Loucy (cell line): ENCODE data around the gene CELF4.
A peak's percentile ranks its signal among the peaks of the same experiment; 100 is the strongest.

ENCODE experiments used
- H2AFZ ChIP-seq: fragments of 200-600 bp; sonication (generic); 2 replicates; pipeline ENCODE4 v1.6.0; 2016; ENCODE audit warnings: antibody characterized with exemption, mild to moderate bottlenecking, low read length, moderate library complexity
- H3F3A ChIP-seq: fragments of 200-600 bp; 2 replicates; pipeline ENCODE4 v1.6.0; 2016; ENCODE audit warnings: antibody characterized with exemption, low read depth, mild to moderate bottlenecking
- H3K27me3 ChIP-seq: fragments of 200-600 bp; sonication (generic); 2 replicates; pipeline ENCODE4 v1.6.1; 2014; ENCODE audit warnings: low read length, mild to moderate bottlenecking; ENCODE audit not compliant: insufficient read depth, poor library complexity, severe bottlenecking
- H3K36me3 ChIP-seq: fragments of 200-600 bp; sonication (generic); 2 replicates; pipeline ENCODE4 v1.6.1; 2016; ENCODE audit warnings: low read length; ENCODE audit not compliant: insufficient read depth
- H3K4me1 ChIP-seq: fragments of 200-600 bp; sonication (generic); 2 replicates; pipeline ENCODE4 v1.5.1; 2014; ENCODE audit warnings: low read length, mild to moderate bottlenecking; ENCODE audit not compliant: insufficient read depth, poor library complexity, severe bottlenecking
- H3K4me2 ChIP-seq: fragments of 200-600 bp; sonication (generic); 2 replicates; pipeline ENCODE4 v1.6.0; 2014; ENCODE audit warnings: antibody characterized with exemption, low read length, low read depth, mild to moderate bottlenecking; ENCODE audit not compliant: poor library complexity, severe bottlenecking
- H3K4me3 ChIP-seq: fragments of 200-600 bp; sonication (generic); 2 replicates; pipeline ENCODE4 v1.5.1; 2014; ENCODE audit warnings: low read length, mild to moderate bottlenecking, mixed read lengths; ENCODE audit not compliant: poor library complexity, severe bottlenecking
- H3K79me2 ChIP-seq: fragments of 200-600 bp; sonication (generic); 2 replicates; pipeline ENCODE4 v1.6.1; 2014; ENCODE audit warnings: low read length; ENCODE audit not compliant: insufficient read depth
- H3K9ac ChIP-seq: fragments of 200-600 bp; sonication (generic); 2 replicates; pipeline ENCODE4 v1.6.0; 2014; ENCODE audit warnings: mild to moderate bottlenecking, low read depth, low read length, moderate library complexity; ENCODE audit not compliant: poor library complexity, severe bottlenecking
- H3K9me2 ChIP-seq: fragments of 200-600 bp; sonication (generic); replicated peaks from 2 replicates; pipeline ENCODE4 v1.6.1; 2016; ENCODE audit warnings: low read depth, low read length, mixed read lengths
- H3K9me3 ChIP-seq: fragments of 200-600 bp; sonication (generic); 2 replicates; pipeline ENCODE4 v1.6.1; 2014; ENCODE audit warnings: mild to moderate bottlenecking, antibody characterized with exemption, low read length, low read depth; ENCODE audit not compliant: insufficient read depth
- H4K20me1 ChIP-seq: fragments of 200-600 bp; sonication (generic); 2 replicates; pipeline ENCODE4 v1.6.0; 2014; ENCODE audit warnings: antibody characterized with exemption, low read length, mild to moderate bottlenecking; ENCODE audit not compliant: insufficient read depth, poor library complexity, severe bottlenecking
- CTCF ChIP-seq: fragments of 200-600 bp; sonication (generic); conservative IDR thresholded peaks from 2 replicates; pipeline ENCODE4 v1.5.1; 2014; ENCODE audit warnings: mild to moderate bottlenecking, antibody characterized with exemption, low read length
- EZH2phosphoT487 ChIP-seq: fragments of 200-600 bp; IDR thresholded peaks from 2 replicates; pipeline ENCODE4 v1.6.1; 2018; ENCODE audit warnings: antibody characterized with exemption, mild to moderate bottlenecking, moderate library complexity, borderline replicate concordance

The CELF4 gene

GRCh38 chr18:37388413-37388812, 177.2 kb downstream of the CELF4 start:
- no peak overlapping the region for H3K4me2 ChIP-seq
- H3K79me2 ChIP-seq = no peaks in the 10 kb centered on the region
- H3K36me3 ChIP-seq = no peaks in the 10 kb centered on the region
- H3K27me3 ChIP-seq = no peaks in the 10 kb centered on the region
- H3K4me1 ChIP-seq = no peaks in the 10 kb centered on the region
- no peaks in the 10 kb centered on the region for H3K9me2 ChIP-seq
- H3K9me3 ChIP-seq = no peaks in the 10 kb centered on the region
- no peak overlapping the region for H3K4me3 ChIP-seq
- H4K20me1 ChIP-seq = no peaks in the 10 kb centered on the region
- TF ChIP-seq CTCF = no peak
- no peak for TF ChIP-seq EZH2phosphoT487
- no peak overlapping the region for H2AFZ ChIP-seq
- H3K9ac ChIP-seq = no peak overlapping the region
- no peaks in the 10 kb centered on the region for H3F3A ChIP-seq

GRCh38 chr18:37385846-37386778, 179.5 kb downstream of the CELF4 start:
- Histone ChIP-seq H3K9me3 (no peaks in the 10 kb centered on the region), H3K27me3 (no peaks in the 10 kb centered on the region), H3K79me2 (no peaks in the 10 kb centered on the region), H3K4me3 (no peak overlapping the region), H3K4me2 (no peak overlapping the region), H3K9me2 (no peaks in the 10 kb centered on the region), H3K4me1 (no peaks in the 10 kb centered on the region), H4K20me1 (no peaks in the 10 kb centered on the region), H3K9ac (no peak overlapping the region), H3F3A (no peaks in the 10 kb centered on the region), H3K36me3 (no peaks in the 10 kb centered on the region), H2AFZ (no peak overlapping the region)
- peak; percentile 86 for TF ChIP-seq CTCF
- TF ChIP-seq EZH2phosphoT487 = no peak

GRCh38 chr18:37383846-37384595, 181.6 kb downstream of the CELF4 start:
- no peak overlapping the region for H3K4me2 ChIP-seq
- H3K9ac ChIP-seq = no peak overlapping the region
- H3K4me1 ChIP-seq = no peaks in the 10 kb centered on the region
- H3K27me3 ChIP-seq = no peaks in the 10 kb centered on the region
- no peak overlapping the region for H2AFZ ChIP-seq
- no peaks in the 10 kb centered on the region for H3K79me2 ChIP-seq
- H3K4me3 ChIP-seq = no peak overlapping the region
- H3K9me2 ChIP-seq = no peaks in the 10 kb centered on the region
- TF ChIP-seq CTCF (no peak), EZH2phosphoT487 (no peak)
- no peaks in the 10 kb centered on the region for H3F3A ChIP-seq
- no peaks in the 10 kb centered on the region for H3K9me3 ChIP-seq
- H4K20me1 ChIP-seq = no peaks in the 10 kb centered on the region
- H3K36me3 ChIP-seq = no peaks in the 10 kb centered on the region
